HCT116 (cell line): ENCODE results near the gene ST8SIA3. TPM values are rescaled to one million over a fixed set of nuclear protein-coding genes. Genes with fewer than 3 reads are reported as not detected.

ENCODE experiments used
- ATAC-seq: fragments of 200-7000 bp; cut with Tn5 transposase; 2 replicates; pipeline ENCODE4 v1.9.1; 2020; ENCODE audit warnings: mild to moderate bottlenecking, moderate library complexity
- BruUV-seq: library from RNA; stranded (reverse); fragments of 400-500 nt; replicated peaks from 2 replicates; lab custom pipeline; 2021; lab: Mats Ljungman, UMichigan
- CTCF ChIA-PET: fragments of 300-600 bp; sonication (Branson Sonifier 250); formaldehyde crosslinking; loops from one replicate; lab custom pipeline; 2021; ENCODE audit warnings: antibody characterized with exemption; lab: Charles Lee
- POLR2A ChIA-PET: fragments of 300-600, 350-600 bp; sonication (Branson Sonifier 250); formaldehyde crosslinking; loops from one replicate; lab custom pipeline; 2021; ENCODE audit warnings: antibody characterized with exemption; lab: Charles Lee
- RAD21 ChIA-PET, 2 experiments: fragments of 300-600 bp; sonication (Branson Sonifier 250); formaldehyde crosslinking; loops; one replicate each; lab custom pipeline; 2023; ENCODE audit warnings: low total read pairs in 2 of 2; ENCODE audit not compliant: uncharacterized antibody in 2 of 2, unreplicated experiment in 2 of 2, low non-redundant PET in 1 of 2; lab: Charles Lee
- DNase-seq: peaks from one replicate; pipeline ENCODE4 v3.0.0-alpha.2; 2010; ENCODE audit warnings: low read depth, low spot score
- H2AFZ ChIP-seq: fragments of 200-600 bp; shearing (Covaris generic), sonication (generic); 2 replicates; pipeline ENCODE4 v1.6.1; 2017; ENCODE audit warnings: low read depth, mixed run types, mixed read lengths, antibody characterized with exemption, low read length; ENCODE audit not compliant: poor library complexity, severe bottlenecking
- H3K27ac ChIP-seq: 2 replicates; pipeline ENCODE4 v1.5.1; 2012; ENCODE audit warnings: low read depth, low read length
- H3K27me3 ChIP-seq: fragments of 200-600 bp; sonication (generic); 2 replicates; pipeline ENCODE4 v1.6.1; 2016; ENCODE audit warnings: mixed run types, low read length, mixed read lengths; ENCODE audit not compliant: insufficient read depth
- H3K36me3 ChIP-seq, 2 experiments: fragments of 200-500 bp in 1 of 2; fragments of 200-600 bp in 1 of 2; sonication (Bioruptor generic) in 1 of 2; sonication (generic) in 1 of 2; 2 replicates each; pipeline versions ENCODE4 v1.5.1 to v1.6.1; 2014 to 2016; ENCODE audit warnings: low read length in 2 of 2, inconsistent platforms in 1 of 2, mixed read lengths in 1 of 2, mixed run types in 1 of 2; ENCODE audit not compliant: insufficient read depth in 2 of 2, control insufficient read depth in 1 of 2
- H3K4me1 ChIP-seq, 2 experiments: fragments of 200-600 bp in 1 of 2; sonication (generic) in 1 of 2; 2 replicates each; pipeline versions ENCODE4 v1.5.1 to v1.6.1; 2012 to 2017; ENCODE audit warnings: low read length in 2 of 2, inconsistent platforms in 1 of 2, mild to moderate bottlenecking in 1 of 2, mixed read lengths in 1 of 2, mixed run types in 1 of 2, moderate library complexity in 1 of 2; ENCODE audit not compliant: insufficient read depth in 2 of 2, control insufficient read depth in 1 of 2
- H3K4me2 ChIP-seq: fragments of 200-600 bp; sonication (generic); 2 replicates; pipeline ENCODE4 v1.6.1; 2017; ENCODE audit warnings: mixed run types, low read length, mixed read lengths
- H3K4me3 ChIP-seq, 2 experiments: fragments of 200-600 bp in 1 of 2; sonication (generic) in 1 of 2; replicated peaks in 1 of 2; 2 replicates each; pipeline ENCODE4 v1.5.1; 2011 to 2016; ENCODE audit warnings: low read length in 2 of 2, control low read depth in 1 of 2, low read depth in 1 of 2, mild to moderate bottlenecking in 1 of 2, mixed read lengths in 1 of 2, mixed run types in 1 of 2
- H3K79me2 ChIP-seq: fragments of 200-600 bp; sonication (generic); 2 replicates; pipeline ENCODE4 v1.6.1; 2017; ENCODE audit warnings: mild to moderate bottlenecking, mixed run types, low read length, moderate library complexity, mixed read lengths; ENCODE audit not compliant: insufficient read depth
- H3K9ac ChIP-seq: fragments of 200-600 bp; sonication (generic); 2 replicates; pipeline ENCODE4 v1.6.1; 2016; ENCODE audit warnings: low read length, mixed read lengths
- H3K9me2 ChIP-seq: fragments of 200-600 bp; sonication (generic), shearing (Covaris generic); 2 replicates; pipeline ENCODE4 v1.6.1; 2017; ENCODE audit warnings: mixed run types, mild to moderate bottlenecking, moderate library complexity; ENCODE audit not compliant: insufficient read depth
- H3K9me3 ChIP-seq, 2 experiments: fragments of 200-500 bp in 1 of 2; fragments of 200-600 bp in 1 of 2; sonication (Bioruptor generic) in 1 of 2; sonication (generic) in 1 of 2; 2 replicates each; pipeline ENCODE4 v1.6.1; 2014 to 2017; ENCODE audit warnings: low read length in 2 of 2, mixed read lengths in 2 of 2, inconsistent platforms in 1 of 2, low read depth in 1 of 2, mild to moderate bottlenecking in 1 of 2, mixed run types in 1 of 2, moderate library complexity in 1 of 2; ENCODE audit not compliant: control insufficient read depth in 1 of 2, insufficient read depth in 1 of 2
- H4K20me1 ChIP-seq: fragments of 200-600 bp; sonication (generic), shearing (Covaris generic); 2 replicates; pipeline ENCODE4 v1.6.1; 2017; ENCODE audit warnings: mixed run types, mild to moderate bottlenecking, moderate library complexity; ENCODE audit not compliant: insufficient read depth
- CBX3 ChIP-seq: IDR thresholded peaks from 2 replicates; pipeline ENCODE4 v1.6.1; 2012; ENCODE audit warnings: low read depth
- CEBPB ChIP-seq: IDR thresholded peaks from 2 replicates; pipeline ENCODE4 v1.6.1; 2012; ENCODE audit warnings: low read depth
- CTCF ChIP-seq, 3 experiments: fragments of 200-600 bp in 1 of 3; sonication (generic) in 1 of 3; IDR thresholded peaks in 2 of 3; conservative IDR thresholded peaks in 1 of 3; 2 replicates each; pipeline ENCODE4 v1.5.1; 2012 to 2017; ENCODE audit warnings: low read depth in 2 of 3, low read length in 2 of 3, antibody characterized with exemption in 1 of 3, borderline replicate concordance in 1 of 3, control low read depth in 1 of 3, mild to moderate bottlenecking in 1 of 3, mixed read lengths in 1 of 3, mixed run types in 1 of 3, moderate library complexity in 1 of 3; ENCODE audit not compliant: insufficient read depth in 1 of 3
- EGR1 ChIP-seq: IDR thresholded peaks from 2 replicates; pipeline ENCODE4 v1.6.1; 2012; ENCODE audit warnings: low read depth
- EZH2 ChIP-seq: fragments of 200-600 bp; sonication (generic); IDR thresholded peaks from 2 replicates; pipeline ENCODE4 v1.6.1; 2017; ENCODE audit warnings: antibody characterized with exemption, mixed run types
- JUND ChIP-seq: IDR thresholded peaks from 2 replicates; pipeline ENCODE4 v1.6.1; 2012
- MAX ChIP-seq: IDR thresholded peaks from 2 replicates; pipeline ENCODE4 v1.6.1; 2012
- POLR2A ChIP-seq: IDR thresholded peaks from 2 replicates; pipeline ENCODE4 v1.7.0; 2011; ENCODE audit warnings: borderline replicate concordance; ENCODE audit not compliant: insufficient read depth, insufficient read length; ENCODE audit errors: extremely low read depth
- REST ChIP-seq: IDR thresholded peaks from 2 replicates; pipeline ENCODE4 v1.6.1; 2012; ENCODE audit warnings: low read depth
- SIN3A ChIP-seq: IDR thresholded peaks from 2 replicates; pipeline ENCODE4 v1.6.1; 2012; ENCODE audit warnings: low read depth
- SP1 ChIP-seq: IDR thresholded peaks from 2 replicates; pipeline ENCODE4 v1.6.1; 2012; ENCODE audit warnings: low read depth
- YY1 ChIP-seq: IDR thresholded peaks from 2 replicates; pipeline ENCODE4 v1.6.1; 2011; ENCODE audit warnings: low read length, low read depth, moderate library complexity, mild to moderate bottlenecking; ENCODE audit not compliant: insufficient replicate concordance; ENCODE audit errors: extremely low read depth
- ZFX ChIP-seq: fragments of 450-650 bp; IDR thresholded peaks from 2 replicates; pipeline ENCODE4 v1.6.1; 2017
- intact Hi-C: fragments of 100-400 bp; cut with micrococcal nuclease; formaldehyde crosslinking; loops from 2 replicates; pipeline ENCODE4 v1.10.0; 2022
- total RNA-seq: library from RNA; stranded (reverse); gene quantifications from one replicate; pipeline ENCODE4 v1.2.1, GENCODE V29; 2021; ENCODE audit not compliant: unreplicated experiment

The ST8SIA3 gene
- total RNA-seq, 1 experiment from 2014 or later = not detected

- POLR2A ChIA-PET = no interaction called here
- TF ChIP-seq SP1 (no peak), CTCF (IDR thresholded peaks at IDR 0.05 in 2 of 3, conservative IDR thresholded peaks at IDR 0.05 in 1 of 3; ENCODE audit: borderline replicate concordance in 1 of 3, insufficient read depth in 1 of 3, low read depth in 2 of 3, low read length in 2 of 3) (no peak), CEBPB (no peak), SIN3A (no peak), POLR2A (no peak), EZH2 (no peak), YY1 (no peak), JUND (no peak), EGR1 (no peak), ZFX (no peak), REST (no peak), CBX3 (no peak), MAX (no peak)
- intact Hi-C loops = no loop called here
- no TSS peak for BruUV-seq
- H3K79me2 ChIP-seq = no peaks in the 10 kb centered on the region
- no peak overlapping the region for H3K27ac ChIP-seq
- ATAC-seq = no peak
- no peak for DNase-seq
- no peaks in the 10 kb centered on the region for H3K9me3 ChIP-seq
- H4K20me1 ChIP-seq = no peaks in the 10 kb centered on the region
- H3K9ac ChIP-seq = no peak overlapping the region
- H3K4me1 ChIP-seq = no peaks in the 10 kb centered on the region
- RAD21 ChIA-PET = no interaction called here
- peaks cover 56% of the 10 kb centered on the region for H3K27me3 ChIP-seq
- H2AFZ ChIP-seq = no peak overlapping the region
- H3K9me2 ChIP-seq = no peaks in the 10 kb centered on the region
- no peak overlapping the region for H3K4me3 ChIP-seq
- H3K4me2 ChIP-seq = no peak overlapping the region
- CTCF ChIA-PET = no interaction called here
- no peaks in the 10 kb centered on the region for H3K36me3 ChIP-seq
Observed at GRCh38 chr18:57346876-57347275, 5.5 kb upstream of the ST8SIA3 start.
